ENCODE measurements around the gene RCAN1. TPM values are rescaled to one million over a fixed set of nuclear protein-coding genes. Genes with fewer than 3 reads are reported as not detected.

The RCAN1 gene
- total and polyA plus RNA-seq, 9 of the 15 experiments (the other 6 are each of a cell fraction or from before 2014, with no cell fraction given) = 4.4 to 16.5 (median 12.3) TPM

DNA sequence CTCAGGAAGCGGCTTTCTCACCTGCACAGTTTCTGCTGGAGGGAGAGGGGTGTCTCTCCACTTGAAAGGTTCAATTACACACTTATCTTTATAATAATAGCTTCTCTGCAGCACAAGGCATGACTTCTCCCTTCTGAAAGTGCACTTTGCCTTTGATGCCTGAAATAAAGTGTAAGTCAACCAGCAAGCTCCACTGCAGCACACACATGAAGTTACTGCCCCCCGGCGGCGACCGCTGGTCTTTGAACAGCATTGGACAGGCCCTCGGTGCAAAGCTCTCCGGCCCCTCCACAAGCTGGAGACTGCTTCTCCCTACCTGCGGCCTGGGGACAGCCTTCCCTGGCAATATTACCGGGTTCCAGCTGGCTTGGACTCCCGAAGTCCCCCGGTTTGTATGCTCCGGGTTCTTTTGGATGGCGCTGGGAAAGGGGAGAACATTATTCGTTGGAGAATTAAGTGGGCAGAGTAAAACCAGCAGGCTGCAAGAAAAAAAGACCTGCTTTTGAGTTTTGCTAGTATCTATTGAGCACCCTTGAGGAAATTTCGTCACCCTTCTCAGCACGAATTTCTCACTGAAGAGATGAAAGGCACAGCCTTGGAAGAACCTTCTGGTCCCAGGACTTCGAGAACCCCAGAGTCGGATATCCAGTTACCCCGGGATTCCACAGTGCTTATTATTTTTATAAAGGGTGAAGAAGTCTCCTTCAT is 11.8 kb downstream of the RCAN1 start (continued):
- no peak for TF ChIP-seq ZNF57 (CRISPR knock-in tag; IDR thresholded peaks at IDR 0.05)
- TF ChIP-seq, protein P1, sequence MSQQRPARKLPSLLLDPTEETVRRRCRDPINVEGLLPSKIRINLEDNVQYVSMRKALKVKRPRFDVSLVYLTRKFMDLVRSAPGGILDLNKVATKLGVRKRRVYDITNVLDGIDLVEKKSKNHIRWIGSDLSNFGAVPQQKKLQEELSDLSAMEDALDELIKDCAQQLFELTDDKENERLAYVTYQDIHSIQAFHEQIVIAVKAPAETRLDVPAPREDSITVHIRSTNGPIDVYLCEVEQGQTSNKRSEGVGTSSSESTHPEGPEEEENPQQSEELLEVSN (IDR thresholded peaks at IDR 0.05; ENCODE audit: borderline replicate concordance in 1 of 2, extremely low read depth in 1 of 2, insufficient read depth in 1 of 2, insufficient read length in 1 of 2, low read depth in 1 of 2, low read length in 1 of 2, poor library complexity in 1 of 2, severe bottlenecking in 1 of 2) = no peak
- no peak for TF ChIP-seq GATAD2A (IDR thresholded peaks at IDR 0.05)
- no peak for TF ChIP-seq ZNF23 (CRISPR knock-in tag; IDR thresholded peaks at IDR 0.05)
- TF ChIP-seq NELFE (IDR thresholded peaks at IDR 0.05; ENCODE audit: insufficient read depth, insufficient read length) = no peak
- TF ChIP-seq REST (IDR thresholded peaks at IDR 0.05; ENCODE audit: borderline replicate concordance) = peak; percentile 85
- no peak for TF ChIP-seq REST (CRISPR knock-in tag; IDR thresholded peaks at IDR 0.05; ENCODE audit: low read depth)
- no peak for TF ChIP-seq BDP1 (IDR thresholded peaks at IDR 0.05; ENCODE audit: insufficient read depth, insufficient read length)
- TF ChIP-seq, protein P2, sequence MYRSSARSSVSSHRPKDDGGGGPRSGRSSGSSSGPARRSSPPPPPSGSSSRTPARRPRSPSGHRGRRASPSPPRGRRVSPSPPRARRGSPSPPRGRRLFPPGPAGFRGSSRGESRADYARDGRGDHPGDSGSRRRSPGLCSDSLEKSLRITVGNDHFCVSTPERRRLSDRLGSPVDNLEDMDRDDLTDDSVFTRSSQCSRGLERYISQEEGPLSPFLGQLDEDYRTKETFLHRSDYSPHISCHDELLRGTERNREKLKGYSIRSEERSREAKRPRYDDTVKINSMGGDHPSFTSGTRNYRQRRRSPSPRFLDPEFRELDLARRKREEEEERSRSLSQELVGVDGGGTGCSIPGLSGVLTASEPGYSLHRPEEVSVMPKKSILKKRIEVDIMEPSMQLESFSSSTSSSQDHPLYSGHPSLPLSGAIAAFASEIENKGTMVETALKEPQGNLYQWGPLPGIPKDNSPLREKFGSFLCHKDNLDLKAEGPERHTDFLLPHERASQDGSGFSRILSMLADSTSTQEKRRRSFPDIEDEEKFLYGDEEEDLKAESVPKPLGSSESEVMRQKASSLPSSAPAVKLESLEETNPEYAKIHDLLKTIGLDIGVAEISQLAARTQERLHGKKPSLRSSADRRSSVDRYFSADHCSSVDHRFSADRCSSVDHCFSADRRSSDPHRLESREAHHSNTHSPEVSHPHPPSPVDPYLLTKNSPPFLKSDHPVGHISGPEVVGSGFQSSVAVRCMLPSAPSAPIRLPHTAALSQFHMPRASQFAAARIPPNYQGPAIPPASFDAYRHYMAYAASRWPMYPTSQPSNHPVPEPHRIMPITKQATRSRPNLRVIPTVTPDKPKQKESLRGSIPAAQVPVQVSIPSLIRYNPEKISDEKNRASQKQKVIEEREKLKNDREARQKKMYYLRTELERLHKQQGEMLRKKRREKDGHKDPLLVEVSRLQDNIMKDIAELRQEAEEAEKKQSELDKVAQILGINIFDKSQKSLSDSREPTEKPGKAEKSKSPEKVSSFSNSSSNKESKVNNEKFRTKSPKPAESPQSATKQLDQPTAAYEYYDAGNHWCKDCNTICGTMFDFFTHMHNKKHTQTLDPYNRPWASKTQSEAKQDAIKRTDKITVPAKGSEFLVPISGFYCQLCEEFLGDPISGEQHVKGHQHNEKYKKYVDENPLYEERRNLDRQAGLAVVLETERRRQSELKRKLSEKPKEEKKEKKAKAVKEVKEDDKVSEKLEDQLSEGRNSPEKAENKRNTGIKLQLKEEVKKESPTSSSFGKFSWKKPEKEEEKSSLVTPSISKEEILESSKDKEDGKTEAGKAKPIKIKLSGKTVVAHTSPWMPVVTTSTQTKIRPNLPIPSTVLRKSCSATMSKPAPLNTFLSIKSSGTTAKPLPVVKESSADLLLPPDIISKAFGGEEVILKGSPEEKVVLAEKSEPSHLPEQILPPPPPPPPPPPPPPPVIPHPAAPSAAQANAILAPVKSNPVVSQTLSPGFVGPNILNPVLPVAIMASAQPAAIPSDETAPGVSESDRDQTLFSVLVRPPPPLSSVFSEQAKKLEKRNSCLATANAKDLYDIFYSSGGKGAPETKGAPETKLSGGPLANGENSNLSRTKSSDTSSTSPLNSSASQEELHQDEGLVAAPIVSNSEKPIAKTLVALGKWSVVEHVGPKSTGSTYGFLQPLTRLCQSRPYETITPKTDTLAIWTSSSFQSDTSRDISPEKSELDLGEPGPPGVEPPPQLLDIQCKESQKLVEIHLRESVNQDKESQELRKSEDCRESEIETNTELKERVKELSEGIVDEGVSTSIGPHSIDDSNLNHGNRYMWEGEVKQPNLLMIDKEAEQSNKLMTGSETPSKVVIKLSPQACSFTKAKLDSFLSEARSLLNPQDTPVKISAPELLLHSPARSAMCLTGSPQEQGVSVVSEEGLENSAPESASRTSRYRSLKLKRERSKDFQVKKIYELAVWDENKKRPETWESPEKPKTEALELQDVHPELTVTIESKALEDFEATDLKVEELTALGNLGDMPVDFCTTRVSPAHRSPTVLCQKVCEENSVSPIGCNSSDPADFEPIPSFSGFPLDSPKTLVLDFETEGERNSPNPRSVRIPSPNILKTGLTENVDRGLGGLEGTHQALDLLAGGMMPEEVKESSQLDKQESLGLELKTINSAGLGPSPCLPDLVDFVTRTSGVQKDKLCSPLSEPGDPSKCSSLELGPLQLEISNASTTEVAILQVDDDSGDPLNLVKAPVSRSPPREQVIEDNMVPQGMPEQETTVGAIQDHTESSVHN (IDR thresholded peaks at IDR 0.05; ENCODE audit: borderline replicate concordance in 1 of 2, low read depth in 1 of 2) = no peak
- TF ChIP-seq ZNF583 (CRISPR knock-in tag; IDR thresholded peaks at IDR 0.05) = no peak
